WERI-Rb-1 (cell line): ENCODE data around the gene KRTAP22-2.

Experiments
- DNase-seq: peaks from one replicate; pipeline ENCODE4 v3.0.0-alpha.2; 2020
- H3K27ac ChIP-seq: fragments of 250-450 bp; sonication (Bioruptor Pico); 2 replicates; pipeline ENCODE4 v1.5.1; 2020; ENCODE audit warnings: mild to moderate bottlenecking, moderate library complexity
- H3K27me3 ChIP-seq: fragments of 250-450 bp; sonication (Bioruptor Pico); 2 replicates; pipeline ENCODE4 v1.5.1; 2021; ENCODE audit warnings: mild to moderate bottlenecking, low read depth, moderate library complexity; ENCODE audit not compliant: insufficient read depth, severe bottlenecking
- H3K36me3 ChIP-seq: fragments of 250-450 bp; sonication (Bioruptor Pico); 2 replicates; pipeline ENCODE4 v1.5.1; 2020; ENCODE audit warnings: mild to moderate bottlenecking, moderate library complexity
- H3K4me3 ChIP-seq: 2 replicates; pipeline ENCODE4 v1.5.1; 2011; ENCODE audit warnings: low read depth, mild to moderate bottlenecking, control low read depth, low read length
- H3K9me3 ChIP-seq: fragments of 250-450 bp; sonication (Bioruptor Pico); 2 replicates; pipeline ENCODE4 v1.5.1; 2021; ENCODE audit warnings: mild to moderate bottlenecking, moderate library complexity; ENCODE audit not compliant: severe bottlenecking
- CTCF ChIP-seq: IDR thresholded peaks from 2 replicates; pipeline ENCODE4 v1.5.1; 2011; ENCODE audit warnings: low read depth, mild to moderate bottlenecking, control low read depth, inconsistent platforms, low read length

The KRTAP22-2 gene

GRCh38 chr21:30590297-30590696, at the start of gene KRTAP22-2:
KRTAP22-2 (minus strand) TSS chr21:30590397.
- Histone ChIP-seq H3K4me3 (no peak within 1 kb of the TSS), H3K36me3 (no peaks in the 10 kb centered on the region), H3K9me3 (no peaks in the 10 kb centered on the region), H3K27me3 (peaks cover 49% of the 10 kb centered on the region), H3K27ac (no peak within 1 kb of the TSS)
- no peak for TF ChIP-seq CTCF
- no peak for DNase-seq

GRCh38 chr21:30638686-30639085, 48.5 kb upstream of the KRTAP22-2 start:
- peaks cover 3% of the 10 kb centered on the region for H3K9me3 ChIP-seq
- TF ChIP-seq CTCF, result no peak
- no peak for DNase-seq

GRCh38 chr21:30634906-30635305, 44.7 kb upstream of the KRTAP22-2 start, which contains the start of gene KRTAP20-2:
KRTAP20-2 (plus strand) TSS chr21:30635206; CDS start chr21:30635264, 58 bp downstream.
- Histone ChIP-seq H3K4me3 (no peak within 1 kb of the TSS), H3K36me3 (no peaks in the 10 kb centered on the region), H3K27me3 (peaks cover 77% of the 10 kb centered on the region), H3K27ac (no peak within 1 kb of the TSS), H3K9me3 (peaks cover 3% of the 10 kb centered on the region)
- no peak for DNase-seq
- TF ChIP-seq CTCF, result no peak

More at GRCh38 chr21:30638686-30639085, 48.5 kb upstream of the KRTAP22-2 start:
- Histone ChIP-seq H3K36me3 (no peaks in the 10 kb centered on the region), H3K27ac (no peak overlapping the region), H3K4me3 (no peak overlapping the region), H3K27me3 (peaks cover 63% of the 10 kb centered on the region)

- Histone ChIP-seq H3K4me3 (no peak overlapping the region), H3K27me3 (peaks cover 90% of the 10 kb centered on the region), H3K27ac (no peak overlapping the region), H3K36me3 (no peaks in the 10 kb centered on the region), H3K9me3 (no peaks in the 10 kb centered on the region)
- TF ChIP-seq CTCF, result no peak
- no peak for DNase-seq
Measured at GRCh38 chr21:30629200-30629599, 39.0 kb upstream of the KRTAP22-2 start.

- TF ChIP-seq CTCF, result no peak
- no peak overlapping the region for H3K27ac ChIP-seq
- no peak for DNase-seq
- H3K4me3 ChIP-seq, result no peak overlapping the region
- H3K9me3 ChIP-seq, result no peaks in the 10 kb centered on the region
- no peaks in the 10 kb centered on the region for H3K36me3 ChIP-seq
- H3K27me3 ChIP-seq, result peaks cover 83% of the 10 kb centered on the region
Measured at GRCh38 chr21:30628109-30628508, 37.9 kb upstream of the KRTAP22-2 start.
